LNCAP (cell line): ENCODE results near the gene MAP4K1.

Source experiments
- TF ChIP-seq, protein P1 (sequence below): fragments of 450-650 bp; IDR thresholded peaks from 2 replicates; pipeline ENCODE4 v1.5.1; 2017; ENCODE audit warnings: mild to moderate bottlenecking

Gene MAP4K1

DNA sequence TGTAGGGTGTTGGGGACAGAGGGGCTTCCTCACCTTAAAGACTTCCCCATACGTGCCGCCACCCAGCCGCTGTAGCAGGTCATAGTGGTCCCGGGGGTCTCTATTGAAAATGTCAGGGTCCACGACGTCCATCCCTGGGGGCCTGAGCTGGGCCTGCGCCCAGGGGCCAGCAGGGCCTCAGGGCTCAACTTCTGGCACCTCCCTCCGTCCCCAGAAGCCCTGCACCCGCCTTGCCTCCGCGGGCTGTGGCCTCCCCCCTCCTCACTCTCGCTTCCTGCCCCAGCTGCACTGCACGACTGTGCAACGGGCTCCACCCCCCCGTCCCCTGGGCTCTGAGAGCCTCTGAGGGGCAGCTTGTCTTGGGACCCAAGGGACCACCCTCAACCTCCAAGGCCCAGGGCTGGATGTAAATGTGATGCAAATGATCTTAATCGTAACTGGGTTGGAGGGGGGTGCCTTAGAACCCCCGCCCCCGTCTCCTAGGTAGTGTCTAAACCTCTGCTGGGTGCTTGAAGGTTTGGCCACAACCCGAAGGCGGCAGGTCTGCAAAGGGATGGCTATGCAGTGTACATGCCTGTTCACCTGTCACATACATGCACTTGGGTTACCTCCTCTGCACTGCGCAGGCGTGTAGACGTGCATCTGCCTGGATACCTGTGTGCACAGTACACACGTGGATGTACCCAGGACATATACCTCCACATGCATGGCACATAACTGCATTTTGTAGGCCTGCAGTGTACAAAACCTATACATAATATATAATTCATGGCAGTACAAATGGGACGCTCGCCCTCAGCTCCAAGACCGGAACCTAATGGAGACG lies at the start of gene MAP4K1:
Gene MAP4K1 (minus strand): TSS at position 190 of the 826 bp plus-strand sequence. CDS start 58 bp downstream, at position 132.
- TF ChIP-seq, protein P1, sequence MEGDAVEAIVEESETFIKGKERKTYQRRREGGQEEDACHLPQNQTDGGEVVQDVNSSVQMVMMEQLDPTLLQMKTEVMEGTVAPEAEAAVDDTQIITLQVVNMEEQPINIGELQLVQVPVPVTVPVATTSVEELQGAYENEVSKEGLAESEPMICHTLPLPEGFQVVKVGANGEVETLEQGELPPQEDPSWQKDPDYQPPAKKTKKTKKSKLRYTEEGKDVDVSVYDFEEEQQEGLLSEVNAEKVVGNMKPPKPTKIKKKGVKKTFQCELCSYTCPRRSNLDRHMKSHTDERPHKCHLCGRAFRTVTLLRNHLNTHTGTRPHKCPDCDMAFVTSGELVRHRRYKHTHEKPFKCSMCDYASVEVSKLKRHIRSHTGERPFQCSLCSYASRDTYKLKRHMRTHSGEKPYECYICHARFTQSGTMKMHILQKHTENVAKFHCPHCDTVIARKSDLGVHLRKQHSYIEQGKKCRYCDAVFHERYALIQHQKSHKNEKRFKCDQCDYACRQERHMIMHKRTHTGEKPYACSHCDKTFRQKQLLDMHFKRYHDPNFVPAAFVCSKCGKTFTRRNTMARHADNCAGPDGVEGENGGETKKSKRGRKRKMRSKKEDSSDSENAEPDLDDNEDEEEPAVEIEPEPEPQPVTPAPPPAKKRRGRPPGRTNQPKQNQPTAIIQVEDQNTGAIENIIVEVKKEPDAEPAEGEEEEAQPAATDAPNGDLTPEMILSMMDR = no peak

DNA sequence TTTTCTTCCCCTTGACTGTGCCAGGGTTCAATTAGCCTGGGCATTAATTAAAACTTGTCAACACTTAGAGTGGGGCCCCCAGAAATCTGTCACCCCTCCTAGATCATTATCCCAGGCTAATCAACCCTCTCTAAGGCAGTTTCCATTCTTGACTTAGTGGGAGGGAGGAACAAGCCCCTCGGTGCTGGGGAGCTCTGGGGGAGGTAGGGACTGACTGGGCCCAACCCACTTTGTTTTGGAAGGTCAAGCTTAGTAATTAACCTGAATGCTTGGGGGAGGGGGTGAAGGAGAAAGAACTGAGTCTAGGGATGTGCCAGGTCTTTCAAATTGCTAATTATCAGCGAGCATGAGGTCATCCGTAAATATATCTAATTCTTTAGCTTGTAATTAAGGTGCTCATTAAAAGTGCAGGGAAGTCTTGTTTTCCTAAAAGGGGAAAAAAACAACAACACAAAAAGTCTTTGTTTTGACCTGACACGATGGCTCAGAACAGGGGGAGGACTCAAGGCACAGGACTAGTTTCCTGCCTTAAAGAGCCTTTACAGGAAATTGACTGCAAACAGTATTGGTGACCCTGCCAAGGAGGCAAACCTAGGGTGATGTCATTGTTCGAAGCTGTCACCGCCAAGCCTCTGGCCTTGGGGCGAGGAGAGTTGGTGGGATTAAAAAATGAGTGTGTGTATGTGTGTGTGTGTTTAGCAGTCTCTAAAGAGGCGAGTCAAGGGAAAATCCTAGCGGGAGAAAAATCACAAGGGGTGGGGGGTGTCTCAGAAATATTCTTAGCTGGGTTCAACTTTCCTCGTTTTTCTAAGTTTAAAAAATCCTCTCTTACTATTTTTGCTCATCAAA lies 49.1 kb upstream of the MAP4K1 start:
- TF ChIP-seq, protein P1 = no peak

DNA sequence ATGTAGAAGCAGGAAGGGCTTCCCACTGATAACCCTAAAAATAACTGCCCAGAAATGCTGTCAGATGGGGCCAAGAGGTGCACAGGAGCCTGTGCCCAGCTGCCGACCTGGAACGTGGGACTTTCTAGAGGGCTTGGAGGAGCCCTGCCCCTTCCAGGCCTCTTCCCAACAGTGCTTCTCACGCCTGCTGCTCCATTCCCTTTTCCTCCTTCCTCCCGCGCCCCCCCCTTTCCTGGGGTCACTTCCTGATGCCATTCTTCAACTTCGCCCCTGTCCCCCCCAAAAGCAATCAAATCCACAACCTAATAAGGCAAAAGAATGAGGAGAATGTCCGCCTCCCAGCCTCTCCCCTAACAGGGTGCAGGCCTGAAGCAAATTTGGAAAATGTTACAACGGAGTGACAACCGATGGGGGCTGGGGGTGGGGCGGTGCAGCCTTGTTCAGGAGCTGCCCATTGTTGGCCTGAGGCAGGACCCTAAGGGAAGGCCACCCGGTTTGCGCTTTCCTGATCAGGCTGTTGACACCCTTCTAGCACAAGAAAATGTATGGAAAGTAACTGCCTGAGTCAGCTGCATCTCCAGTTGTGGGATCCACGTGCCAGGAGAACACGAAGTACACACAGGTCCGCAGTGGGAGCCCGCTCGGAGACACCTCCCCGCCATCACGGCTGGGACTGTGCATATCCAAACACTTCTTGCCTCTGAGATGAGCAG lies 48.4 kb upstream of the MAP4K1 start:
- TF ChIP-seq, protein P1 = no peak

DNA sequence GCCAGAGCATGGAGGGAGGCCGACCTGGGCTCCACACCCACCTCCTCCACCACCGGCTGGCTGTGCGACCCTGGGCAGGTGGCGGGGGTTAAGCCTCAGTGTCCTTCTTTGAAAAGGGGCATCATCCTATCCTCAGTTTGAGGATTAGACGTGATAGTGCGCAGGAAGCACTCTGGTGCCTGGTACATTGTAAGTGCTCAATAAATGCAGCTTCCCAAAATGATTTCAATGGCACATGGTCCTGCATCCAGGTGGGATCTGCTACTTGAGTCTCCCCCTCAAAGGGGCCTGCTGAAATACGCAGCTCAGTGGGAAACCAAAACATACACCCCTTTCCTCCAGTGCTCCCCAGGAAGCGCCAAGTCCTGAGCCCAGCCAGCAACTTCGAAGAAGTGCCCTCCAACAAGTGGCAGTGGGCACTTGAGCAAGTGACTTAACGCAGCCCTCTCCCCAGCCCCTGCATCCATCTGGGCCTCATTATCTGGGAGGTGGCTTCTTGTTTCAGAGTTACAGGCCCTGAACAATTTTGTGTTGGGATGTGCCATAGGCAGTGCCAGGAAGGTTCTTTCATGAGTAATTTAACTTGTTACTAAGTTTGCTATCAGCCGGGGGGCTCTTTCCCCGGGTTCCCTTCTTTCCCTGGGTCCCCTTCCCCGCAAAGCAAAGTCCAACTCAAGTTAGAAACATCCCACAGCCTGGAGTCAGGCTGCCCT lies 47.6 kb upstream of the MAP4K1 start:
- TF ChIP-seq, protein P1 = no peak

DNA sequence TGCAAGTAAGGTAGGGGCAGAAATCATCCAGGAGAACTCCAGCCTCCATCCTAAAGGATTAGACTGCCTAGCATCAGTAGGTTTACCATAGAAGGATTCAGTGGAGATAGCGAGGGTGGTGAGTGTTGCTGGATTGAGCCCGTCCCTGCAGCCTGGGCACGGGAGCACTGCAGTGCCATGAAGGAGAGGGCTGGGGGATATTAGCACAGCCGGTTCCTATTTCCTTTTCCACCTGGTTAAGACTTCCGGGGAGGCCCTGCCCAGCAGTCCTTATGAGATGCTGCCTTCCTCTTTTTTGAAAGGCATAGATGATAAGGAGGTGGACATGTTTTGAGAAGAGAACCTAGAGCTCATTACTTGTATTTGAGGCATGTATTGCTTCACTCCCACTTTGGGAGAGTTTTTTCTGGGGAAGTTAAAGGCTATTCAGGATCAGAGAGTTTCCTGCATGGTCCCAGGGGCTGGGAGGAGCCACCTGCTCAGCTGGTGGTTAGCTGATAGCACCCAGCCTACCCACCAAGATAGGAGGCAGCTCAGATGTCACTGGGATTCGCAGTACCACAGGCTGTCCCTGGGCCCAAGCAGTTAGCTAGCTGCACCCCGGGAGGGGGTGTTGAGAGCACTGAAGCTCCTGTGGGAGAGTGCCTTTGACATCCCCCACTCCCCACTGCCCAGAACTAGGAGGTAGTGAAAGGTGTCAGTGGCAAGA lies 46.9 kb upstream of the MAP4K1 start:
- TF ChIP-seq, protein P1 = no peak

DNA sequence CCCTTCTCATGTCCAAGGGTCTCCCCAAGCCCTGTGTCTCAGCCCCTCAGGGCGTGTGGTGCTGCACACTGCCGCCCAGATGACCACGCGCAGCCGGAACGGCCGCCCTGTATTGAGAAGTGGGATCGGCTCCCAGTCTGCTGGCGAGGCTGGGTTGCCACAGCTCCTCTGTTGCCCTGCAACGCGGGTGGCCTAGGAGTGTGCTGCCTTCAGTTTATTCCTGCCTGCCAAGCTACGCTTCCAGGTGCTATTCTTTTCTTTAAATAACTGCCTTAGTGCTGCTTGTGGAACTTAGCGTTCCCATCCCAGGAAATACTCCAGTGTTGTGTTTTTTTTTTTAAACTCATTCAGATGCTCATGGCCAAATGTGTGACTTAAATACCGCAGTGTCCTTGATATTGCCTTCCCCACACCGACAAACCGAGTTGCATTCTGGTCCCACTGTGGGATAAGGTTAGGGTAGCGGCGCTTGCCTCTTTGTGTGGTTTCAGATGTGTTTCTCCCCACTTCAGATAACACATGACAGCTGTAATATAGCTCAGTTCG lies 46.3 kb upstream of the MAP4K1 start:
- TF ChIP-seq, protein P1 = no peak
